Measurements from ENCODE around the gene BMI1.

The BMI1 gene

DNA sequence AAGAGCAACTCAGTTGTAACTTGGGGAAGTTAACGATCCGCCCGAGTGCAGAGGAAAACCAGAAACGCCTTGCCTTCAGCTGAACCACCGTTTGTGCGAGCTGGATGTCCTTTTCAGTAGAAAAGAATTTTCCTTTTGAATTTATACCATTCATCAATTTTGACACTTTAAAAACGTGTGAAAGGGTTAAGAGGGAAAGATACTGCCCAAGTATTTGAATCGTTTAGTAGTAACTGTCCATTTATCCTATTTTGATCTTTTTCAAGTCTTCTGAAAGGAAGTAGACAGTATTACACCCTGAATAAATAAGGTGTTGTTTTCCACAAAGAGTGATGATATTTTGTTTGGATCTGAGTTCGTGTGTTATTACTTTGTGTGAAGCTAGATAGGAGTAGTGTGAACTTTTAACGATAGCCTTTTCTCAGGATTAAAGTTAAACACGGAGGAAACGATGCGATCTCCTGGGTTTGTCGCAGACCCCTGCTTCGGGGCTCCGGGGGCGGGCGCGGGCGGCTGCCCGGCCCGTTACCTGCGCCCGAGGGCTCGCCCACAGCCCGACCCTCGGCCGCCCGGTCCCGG is 830 bp upstream of the BMI1 start:
- DNase-seq = no peak

DNA sequence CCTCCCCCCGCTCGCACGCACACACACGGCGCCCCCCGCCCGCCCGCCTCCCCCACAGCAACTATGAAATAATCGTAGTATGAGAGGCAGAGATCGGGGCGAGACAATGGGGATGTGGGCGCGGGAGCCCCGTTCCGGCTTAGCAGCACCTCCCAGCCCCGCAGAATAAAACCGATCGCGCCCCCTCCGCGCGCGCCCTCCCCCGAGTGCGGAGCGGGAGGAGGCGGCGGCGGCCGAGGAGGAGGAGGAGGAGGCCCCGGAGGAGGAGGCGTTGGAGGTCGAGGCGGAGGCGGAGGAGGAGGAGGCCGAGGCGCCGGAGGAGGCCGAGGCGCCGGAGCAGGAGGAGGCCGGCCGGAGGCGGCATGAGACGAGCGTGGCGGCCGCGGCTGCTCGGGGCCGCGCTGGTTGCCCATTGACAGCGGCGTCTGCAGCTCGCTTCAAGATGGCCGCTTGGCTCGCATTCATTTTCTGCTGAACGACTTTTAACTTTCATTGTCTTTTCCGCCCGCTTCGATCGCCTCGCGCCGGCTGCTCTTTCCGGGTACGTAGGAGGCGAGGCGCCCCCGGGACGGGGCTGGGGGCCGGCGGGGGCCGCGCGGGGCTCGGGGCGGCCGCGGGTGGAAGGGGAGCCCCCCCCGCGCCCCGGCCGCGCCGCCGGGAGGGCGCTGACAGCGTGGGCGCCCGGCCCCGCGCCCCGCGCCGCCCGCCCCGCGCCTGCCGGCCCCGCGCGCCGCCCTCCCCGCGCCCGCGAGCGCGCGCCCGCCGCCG is 441 bp downstream of the BMI1 start:
- DNase-seq = peak; percentile 75

DNA sequence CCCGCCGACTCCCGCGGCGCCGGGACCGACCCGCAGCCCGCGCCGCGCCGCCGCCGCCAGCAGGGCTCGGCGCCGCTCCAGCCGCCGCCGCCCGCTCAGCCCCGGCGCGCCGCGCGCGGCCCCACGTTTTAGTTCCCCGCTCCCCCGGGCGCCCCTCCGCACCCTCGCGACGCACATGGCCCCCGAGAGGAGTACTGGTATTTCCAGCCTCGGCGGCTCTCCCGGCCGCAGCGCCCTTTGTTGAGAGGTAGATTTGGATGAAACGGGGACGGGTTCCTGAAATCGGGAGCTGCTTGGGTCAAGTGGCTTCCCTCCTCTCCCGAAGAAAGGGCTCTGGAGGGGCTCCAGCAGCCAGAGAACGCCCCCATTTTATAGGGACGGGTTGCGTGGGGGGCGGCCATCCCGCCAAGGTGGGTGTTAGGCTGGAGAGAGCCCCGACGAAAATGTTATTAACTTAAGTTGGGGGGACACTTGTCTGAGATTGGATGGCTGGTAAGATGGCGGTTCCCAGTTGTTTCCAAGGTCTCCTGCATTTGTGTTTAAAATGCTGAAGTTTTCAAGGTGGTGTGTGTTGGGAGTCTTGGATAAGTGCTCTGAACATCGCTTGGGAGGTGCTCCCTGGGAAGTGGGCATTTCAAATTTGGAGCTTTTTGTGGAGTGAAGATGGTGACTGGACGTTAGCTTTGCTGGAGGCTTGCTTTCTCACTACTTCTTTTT is 1.2 kb downstream of the BMI1 start:
- peak; percentile 53 for DNase-seq

DNA sequence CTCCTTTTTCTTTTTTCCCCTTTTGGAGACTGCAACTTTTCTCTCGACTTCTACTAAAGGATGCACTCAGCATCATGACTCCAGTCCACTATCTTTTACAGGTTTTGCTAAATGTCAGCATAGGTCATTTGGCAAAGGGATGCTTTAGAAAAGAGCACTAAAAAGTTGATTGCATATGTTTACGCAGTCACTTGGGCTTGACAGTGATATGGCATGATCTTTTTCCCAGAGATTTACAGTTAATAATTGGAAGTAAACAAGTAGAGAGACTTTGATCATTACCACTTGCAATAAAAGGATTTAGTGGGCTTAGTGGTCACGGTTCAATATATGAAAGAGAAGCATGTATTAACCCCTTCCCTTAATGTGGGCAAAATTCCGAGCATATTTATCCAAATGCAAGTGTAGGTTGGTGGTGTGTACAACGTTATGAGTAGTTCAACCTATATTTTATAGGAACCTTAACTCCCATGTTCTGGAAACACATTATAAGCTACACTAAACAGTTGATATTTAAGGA is 1.8 kb downstream of the BMI1 start:
- DNase-seq = no peak

DNA sequence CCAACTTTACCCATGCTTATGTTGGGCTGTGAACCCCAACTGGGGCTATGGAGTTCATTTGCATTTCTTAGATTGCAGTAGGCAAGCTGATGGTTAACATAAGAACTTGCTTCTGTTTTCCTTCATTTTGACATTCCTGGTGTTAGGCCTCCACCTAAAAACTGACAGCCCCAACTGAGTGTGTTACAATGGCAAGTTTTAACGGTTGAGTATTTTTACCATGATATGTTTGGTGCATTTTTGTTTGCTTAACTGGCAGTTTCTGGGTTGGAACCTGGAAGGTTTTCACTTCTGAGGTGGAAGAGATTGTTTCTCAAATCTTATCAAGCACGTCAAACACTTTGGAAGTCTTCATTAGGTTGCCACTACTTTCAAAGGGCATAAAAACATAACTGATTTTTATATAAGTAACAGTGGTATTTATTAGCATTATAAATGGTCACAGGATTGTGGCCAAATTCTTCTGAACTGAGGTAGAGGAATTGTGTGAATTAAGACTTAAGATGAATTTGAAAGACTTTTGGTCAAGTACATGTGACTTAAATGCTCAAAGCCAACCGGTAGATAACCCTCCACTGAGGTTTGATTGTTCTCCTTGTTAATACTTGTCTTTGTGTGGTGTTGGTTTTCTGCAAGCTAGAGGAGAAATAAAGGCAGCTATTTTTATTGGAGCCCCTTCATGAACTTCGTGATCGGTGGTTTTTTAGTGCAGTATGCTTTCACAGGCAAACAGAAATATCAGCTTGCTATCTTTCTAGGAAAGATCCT is 2.8 kb downstream of the BMI1 start:
- no peak for DNase-seq

DNA sequence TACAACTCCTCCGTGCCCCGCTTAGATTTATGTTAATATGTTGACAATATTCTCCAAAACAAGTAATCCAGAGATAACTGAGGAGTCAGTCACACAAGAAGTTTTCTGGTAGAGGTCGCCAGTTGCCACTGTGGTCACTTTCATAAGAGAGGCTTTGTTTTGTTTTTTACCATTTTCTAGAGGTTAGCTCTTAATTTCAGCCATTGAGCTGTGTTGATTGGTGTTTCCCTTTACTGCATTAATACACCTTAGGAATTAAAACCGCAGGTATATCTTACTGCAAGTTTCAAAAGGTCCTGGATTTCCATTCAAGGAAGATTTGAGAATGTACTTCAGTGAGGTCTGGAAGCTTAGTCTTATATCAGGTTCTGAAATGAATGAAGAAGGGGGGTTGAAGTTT is 3.5 kb downstream of the BMI1 start:
- DNase-seq = no peak

DNA sequence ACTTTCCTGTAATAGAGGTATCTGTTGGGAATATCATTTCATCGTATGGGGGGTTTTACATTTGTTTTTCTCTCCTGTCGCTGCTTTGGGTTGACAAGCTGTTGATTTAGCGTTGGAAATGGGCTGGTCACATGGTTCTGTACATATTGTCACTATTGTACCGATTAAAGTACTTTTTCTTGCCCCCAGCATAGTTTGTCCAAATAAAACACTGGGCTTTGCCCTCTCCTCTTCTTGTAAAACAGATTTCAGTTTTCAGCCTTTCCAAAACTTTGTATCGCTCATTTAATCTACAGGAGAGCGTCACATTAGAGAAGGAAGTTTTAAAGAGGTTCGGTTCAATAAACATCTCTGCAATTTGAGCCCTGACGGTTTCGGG is 4.0 kb downstream of the BMI1 start:
- no peak for DNase-seq

DNA sequence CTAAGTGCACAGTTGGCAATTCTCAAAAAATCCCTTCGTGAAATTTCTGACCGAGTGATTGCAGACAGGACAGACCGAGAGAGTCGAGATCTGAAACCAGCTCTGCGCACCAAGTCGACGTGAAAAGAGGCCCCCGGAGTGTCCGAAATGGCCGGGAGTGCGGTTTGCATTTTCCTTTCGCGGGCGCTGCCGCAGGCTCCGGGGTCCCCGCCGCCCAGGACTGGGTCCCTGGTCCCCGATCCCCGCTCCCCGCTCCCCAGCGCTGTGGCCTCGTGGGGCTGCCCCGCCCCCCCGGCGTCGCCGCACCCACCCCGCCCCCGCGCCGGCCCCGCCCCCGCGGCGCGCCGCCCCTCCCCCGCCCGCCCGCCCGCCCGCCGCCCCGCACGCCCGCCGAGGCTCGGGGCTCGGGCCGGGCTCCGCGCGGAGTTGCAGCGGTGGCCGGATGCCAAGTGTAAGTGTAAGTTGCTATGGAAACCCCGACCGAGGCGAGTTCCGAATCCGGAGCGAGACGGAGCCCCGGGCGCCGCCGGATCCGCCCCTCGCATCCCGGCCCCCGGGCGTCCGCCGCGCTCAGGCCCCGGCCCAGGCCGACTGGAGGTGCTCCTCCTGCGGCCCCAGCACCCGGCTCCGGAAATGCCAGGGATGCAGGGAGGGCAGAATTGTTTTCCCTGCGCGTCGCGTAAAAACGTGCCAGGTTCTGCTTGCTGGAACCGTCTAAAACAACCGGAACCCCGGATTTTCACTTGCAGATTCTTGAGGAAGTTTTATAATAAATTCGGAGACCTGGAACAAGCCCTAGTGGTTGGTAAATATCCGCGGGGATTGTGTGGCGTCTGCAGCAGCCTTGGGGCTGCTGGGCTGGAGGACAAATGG is 4.6 kb downstream of the BMI1 start:
- peak; percentile 83 for DNase-seq

DNA sequence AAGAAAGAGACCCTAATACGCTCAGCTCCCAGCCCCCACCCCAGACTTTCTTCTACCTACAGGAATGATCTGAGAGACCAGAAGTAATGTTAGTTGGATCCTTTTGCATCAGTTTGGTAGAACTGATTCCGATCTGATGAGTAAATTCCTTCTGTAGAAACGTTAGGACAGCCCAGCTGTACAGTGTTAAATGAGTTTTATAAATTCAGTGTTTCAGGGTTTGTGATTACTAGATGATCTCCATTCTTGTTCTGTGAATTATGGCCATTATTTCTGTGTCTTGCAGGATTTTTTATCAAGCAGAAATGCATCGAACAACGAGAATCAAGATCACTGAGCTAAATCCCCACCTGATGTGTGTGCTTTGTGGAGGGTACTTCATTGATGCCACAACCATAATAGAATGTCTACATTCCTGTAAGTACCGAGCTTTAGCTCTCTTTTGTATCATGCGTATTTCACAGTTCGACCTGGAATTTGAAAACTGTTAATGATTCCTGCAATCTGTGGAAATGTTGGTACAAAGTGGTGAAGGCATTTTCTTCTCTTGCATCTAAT is 5.3 kb downstream of the BMI1 start:
- no peak for DNase-seq

DNA sequence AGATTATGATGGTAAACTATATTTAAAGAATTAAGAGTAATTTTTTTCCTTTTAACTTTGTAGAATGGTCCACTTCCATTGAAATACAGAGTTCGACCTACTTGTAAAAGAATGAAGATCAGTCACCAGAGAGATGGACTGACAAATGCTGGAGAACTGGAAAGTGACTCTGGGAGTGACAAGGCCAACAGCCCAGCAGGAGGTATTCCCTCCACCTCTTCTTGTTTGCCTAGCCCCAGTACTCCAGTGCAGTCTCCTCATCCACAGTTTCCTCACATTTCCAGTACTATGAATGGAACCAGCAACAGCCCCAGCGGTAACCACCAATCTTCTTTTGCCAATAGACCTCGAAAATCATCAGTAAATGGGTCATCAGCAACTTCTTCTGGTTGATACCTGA is 8.3 kb downstream of the BMI1 start:
- DNase-seq = no peak

DNA sequence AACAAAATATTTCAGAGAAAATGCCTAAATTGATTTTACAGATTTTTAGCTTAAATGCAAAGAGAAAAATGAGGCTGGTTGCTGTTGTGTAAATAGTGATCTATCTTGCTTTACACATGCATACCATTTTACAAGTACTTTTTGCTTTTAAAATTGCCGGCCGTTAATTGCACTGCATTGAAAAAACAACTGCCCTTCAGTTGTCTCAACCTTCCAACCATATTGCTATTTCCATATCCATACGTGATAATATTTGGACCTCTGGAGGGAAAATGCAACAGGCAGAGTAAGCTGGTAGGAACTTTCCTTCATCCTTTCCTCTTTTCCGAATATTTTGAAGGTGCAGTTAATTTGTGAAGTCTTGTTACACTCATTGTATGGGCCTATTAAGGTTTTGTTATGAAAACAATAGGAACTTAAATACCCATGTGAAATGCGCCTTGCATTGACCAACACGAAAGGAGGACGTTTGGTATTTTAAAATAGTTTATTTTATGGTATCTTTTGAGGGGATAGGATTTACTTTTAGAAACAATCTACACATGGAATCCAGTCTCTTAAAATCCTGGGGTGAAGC is 11.3 kb downstream of the BMI1 start:
- DNase-seq = no peak

DNA sequence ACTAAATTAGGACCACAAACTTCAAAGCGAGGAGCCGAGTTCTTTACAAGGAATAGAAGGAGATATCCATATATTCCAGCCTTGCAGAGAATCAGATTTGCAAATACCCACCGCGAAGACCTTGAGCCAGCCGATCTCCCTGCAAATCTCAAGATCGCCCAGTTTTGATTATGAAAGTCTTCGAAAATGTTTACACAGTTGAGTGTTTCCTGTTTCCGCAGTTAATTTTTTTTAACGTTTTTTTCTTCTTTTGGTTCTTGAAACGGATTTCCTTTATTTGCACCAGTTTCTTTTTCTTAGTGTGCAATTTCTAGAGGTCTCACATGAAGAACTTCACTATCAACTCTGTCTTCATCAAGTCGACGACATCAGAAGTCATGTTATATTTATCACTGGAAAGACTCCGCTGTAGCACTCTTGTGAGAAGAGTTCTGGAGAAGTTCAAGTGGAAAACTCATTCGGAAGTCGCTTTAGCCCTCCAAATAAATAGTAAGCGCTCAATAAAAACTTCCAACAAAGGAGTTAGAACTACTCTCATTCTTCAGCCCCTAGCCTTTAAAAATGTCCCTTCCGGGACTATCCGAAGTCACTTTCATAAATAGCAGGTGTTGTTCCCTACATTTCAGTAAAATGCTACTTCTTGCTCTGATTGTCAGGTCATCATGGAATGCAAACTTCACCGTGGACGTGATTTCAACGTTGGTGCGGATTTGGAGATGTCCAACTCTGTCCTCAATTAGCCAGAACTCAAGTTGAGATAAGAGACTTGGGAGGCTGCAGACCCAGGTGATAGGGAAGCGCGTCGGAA is 12.5 kb downstream of the BMI1 start:
- peak; percentile 43 for DNase-seq

DNA sequence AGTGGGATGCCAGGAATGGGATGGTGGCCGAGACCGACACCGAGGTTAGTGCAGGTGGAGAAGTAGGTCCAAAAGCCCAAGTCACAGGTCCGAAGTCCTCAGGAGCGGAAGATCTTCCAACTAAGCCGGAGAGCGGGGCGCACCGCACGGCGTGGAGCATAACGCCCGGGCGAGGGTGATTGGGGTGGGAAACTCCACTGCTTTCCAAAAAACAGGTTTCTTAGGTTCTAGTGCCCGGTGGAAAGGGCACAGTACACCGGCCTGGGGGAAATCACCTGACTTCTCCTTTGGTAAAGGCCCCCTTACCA is 13.0 kb downstream of the BMI1 start:
- no peak for DNase-seq

DNA sequence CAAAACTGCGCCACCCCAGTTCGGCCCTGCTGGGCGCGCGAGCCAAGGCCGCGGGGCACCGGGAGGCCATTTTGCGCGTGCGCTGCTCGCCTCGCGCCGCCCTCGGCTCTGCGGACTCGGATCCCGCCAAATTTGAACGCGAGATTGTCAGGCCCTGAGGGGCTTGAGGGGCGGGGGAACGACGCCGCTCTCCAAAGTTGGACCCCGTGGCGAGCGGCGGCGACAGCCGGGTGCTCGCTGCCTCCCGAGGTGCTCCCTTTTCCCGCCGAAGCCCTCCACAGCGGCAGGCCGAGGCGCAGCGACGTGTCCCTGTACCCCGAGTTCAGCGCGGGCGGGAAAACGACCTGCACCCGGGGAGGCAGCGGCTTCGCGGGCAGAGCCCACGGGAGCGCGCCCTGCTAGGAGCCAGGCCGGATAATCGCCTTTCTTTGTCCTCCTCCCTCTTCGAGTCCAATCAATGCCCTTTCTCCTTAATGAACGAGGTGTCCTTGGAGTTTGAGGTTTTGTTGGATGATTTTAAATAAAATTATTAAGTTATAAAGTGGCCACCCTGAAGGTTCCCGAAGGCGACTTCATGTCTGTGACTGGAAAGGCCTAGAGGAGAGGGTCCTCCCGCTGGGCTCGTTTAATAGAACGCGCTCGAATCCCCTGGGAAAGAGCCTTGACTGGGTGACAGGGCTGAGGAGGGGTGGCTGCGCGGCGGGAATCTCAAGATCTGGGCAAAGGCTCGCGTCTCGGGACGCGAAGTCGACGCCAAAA is 13.7 kb downstream of the BMI1 start:
- DNase-seq = no peak

DNA sequence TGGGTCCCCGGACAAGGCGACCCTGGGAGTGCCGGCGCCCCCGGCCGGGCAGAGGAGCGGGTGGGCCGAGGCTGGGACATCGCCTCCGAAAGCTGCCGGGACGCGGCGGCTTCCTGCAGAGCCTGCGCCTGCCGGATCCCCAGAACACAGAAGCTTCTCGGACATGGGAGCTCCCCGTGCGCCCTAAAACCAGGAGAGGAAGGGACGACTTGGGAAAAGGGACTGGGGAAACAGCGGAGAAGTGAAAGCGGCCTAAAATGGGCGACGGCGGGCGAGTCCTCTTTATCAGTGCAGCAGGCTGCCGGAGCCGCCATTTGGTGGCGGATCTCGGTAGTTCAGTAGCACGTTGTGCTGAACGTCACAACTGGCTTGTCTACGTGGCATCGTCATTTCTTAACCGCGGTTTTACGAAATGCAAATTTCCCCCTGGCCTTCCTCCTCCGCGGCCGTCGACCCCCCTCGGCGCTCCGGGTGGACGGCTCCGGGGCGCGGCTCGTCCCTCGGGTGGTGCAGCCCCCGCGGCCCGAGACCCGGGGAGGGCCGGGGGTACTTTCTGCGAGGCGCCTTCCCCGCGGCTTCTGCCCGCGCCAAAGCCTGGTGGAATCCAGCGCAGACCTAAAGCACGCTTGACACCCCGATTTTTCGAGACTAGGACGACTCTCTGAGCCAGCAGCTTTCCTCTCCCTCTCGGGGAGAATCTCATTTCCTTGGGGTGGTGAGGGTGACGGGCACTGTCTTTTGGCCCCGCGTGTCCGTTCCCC is 14.5 kb downstream of the BMI1 start:
- peak; percentile 72 for DNase-seq

DNA sequence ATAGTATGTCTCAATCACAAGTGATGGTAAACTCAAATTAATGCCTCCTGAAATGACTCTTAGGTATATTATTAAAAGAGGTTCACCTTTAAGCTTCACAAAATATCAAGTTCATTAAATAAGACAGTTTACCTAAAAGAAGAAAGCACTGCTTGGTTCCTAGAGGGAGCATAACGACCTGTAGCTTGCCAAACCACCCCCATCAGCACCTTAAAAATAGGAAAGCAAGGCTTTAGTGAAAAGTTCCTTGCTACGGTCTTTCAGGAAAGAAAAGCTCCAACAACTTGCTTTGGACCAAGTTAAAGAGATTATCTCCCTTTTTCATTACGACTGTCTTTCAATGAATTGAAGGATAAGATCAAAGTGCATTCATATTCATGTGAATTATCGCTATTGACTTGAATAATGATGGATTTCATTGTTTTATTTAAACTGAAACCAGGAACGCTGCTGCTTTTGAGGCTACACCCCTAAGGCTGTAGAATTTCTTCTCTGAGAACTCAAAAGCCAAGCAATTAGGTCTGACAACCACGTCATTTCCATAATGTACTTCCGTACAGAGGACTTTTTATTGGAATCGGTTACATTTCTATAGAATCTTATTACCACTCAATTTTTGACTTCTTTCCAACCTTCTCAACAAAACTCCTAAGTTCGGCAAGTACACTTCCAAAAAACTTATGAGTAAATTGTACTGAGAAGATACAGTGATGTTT is 17.4 kb downstream of the BMI1 start:
- no peak for DNase-seq

DNA sequence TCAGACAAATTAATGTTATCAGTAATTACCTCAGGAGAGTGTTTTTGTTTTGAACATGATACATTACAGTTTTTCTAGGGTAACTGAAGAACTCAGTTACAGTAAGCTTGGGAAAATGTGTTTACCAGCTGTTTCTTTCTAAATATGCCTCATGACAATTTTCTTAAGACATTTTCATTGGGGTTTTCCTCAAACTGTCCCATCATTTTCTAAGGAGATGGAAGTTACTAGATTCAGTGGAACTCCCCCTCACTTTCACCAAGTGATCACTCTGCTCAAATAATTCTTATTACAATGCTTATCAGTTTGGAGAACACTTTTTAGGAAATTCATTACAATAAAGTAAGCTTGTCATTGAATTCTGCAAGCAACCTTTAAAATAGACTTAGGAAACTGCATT is 18.0 kb downstream of the BMI1 start:
- no peak for DNase-seq

DNA sequence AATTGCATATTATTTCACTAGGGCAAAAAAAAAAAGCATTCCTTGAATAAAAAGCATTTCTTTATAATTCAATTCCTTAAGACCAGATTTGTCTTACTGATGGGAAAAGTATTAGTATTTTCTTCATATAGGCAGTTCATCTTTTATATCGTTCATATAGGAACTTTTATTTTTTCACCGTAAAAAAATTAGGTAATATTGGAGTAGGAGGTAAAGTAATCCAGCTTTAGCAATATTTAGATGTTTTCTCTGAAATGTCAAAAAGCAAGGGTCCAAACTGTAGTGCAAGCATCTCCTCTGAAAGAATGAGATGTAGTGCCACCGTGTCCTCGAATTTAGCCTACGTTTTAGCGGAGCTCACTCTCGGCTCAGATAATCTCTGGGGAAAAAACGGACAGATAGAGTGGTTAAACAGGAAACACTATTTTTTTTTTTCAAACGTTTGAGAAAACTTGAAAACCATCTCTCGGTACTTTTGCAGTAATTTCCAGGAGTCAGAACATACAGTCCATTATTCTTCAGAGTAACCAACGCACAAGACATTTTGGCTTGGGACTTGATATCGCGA is 18.9 kb downstream of the BMI1 start:
- no peak for DNase-seq

All from CD4-positive, alpha-beta T cell treated with Interleukin-17A for 4 hours (primary cell).